Measurements from ENCODE around the gene ENAH.

ENAH gene

DNA sequence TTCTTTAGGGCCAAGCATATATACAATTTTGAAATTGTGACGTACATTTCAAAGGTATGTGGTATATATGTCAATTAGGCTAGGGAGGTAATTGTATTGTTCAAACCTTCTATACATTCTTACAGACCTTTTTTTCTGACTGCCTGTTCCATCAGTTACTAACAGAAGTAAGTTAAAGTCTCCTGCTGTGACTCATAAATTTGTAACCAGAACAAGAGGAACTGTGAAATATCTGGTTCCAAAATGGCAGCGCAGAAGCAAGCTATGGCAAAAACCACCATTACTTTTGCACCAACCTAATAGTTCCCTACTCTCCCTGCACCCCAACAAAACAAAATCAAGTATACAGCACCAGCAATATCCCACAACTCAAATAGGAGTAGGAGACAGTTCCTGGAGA lies 93.6 kb downstream of the ENAH start:
- H3F3A ChIP-seq (ENCODE audit: control insufficient read depth, insufficient read depth), result no peaks in the 10 kb centered on the region
- H3K27ac ChIP-seq (ENCODE audit: low read depth, low read length), result no peak overlapping the region
- no peak overlapping the region for H3K4me3 ChIP-seq (ENCODE audit: low read length)
- TF ChIP-seq EZH2phosphoT487 (IDR thresholded peaks at IDR 0.05; ENCODE audit: borderline replicate concordance, low read length), result no peak
- TF ChIP-seq, protein P1, sequence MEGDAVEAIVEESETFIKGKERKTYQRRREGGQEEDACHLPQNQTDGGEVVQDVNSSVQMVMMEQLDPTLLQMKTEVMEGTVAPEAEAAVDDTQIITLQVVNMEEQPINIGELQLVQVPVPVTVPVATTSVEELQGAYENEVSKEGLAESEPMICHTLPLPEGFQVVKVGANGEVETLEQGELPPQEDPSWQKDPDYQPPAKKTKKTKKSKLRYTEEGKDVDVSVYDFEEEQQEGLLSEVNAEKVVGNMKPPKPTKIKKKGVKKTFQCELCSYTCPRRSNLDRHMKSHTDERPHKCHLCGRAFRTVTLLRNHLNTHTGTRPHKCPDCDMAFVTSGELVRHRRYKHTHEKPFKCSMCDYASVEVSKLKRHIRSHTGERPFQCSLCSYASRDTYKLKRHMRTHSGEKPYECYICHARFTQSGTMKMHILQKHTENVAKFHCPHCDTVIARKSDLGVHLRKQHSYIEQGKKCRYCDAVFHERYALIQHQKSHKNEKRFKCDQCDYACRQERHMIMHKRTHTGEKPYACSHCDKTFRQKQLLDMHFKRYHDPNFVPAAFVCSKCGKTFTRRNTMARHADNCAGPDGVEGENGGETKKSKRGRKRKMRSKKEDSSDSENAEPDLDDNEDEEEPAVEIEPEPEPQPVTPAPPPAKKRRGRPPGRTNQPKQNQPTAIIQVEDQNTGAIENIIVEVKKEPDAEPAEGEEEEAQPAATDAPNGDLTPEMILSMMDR (IDR thresholded peaks at IDR 0.05; ENCODE audit: low read depth, low read length, poor library complexity, severe bottlenecking), result no peak
- no peaks in the 10 kb centered on the region for H3K9me2 ChIP-seq (replicated peaks; ENCODE audit: control insufficient read depth, low read length)
- no peaks in the 10 kb centered on the region for H3K36me3 ChIP-seq (ENCODE audit: control insufficient read depth, low read length)
- no peaks in the 10 kb centered on the region for H3K9me3 ChIP-seq (ENCODE audit: control insufficient read depth, insufficient read depth, low read length)
- H4K20me1 ChIP-seq (ENCODE audit: control insufficient read depth, insufficient read depth, low read depth, low read length), result no peaks in the 10 kb centered on the region
- H3K4me1 ChIP-seq (ENCODE audit: control insufficient read depth, low read length), result no peaks in the 10 kb centered on the region
- H3K79me2 ChIP-seq (ENCODE audit: control insufficient read depth, low read length), result no peaks in the 10 kb centered on the region
- peaks cover 8% of the 10 kb centered on the region for H3K27me3 ChIP-seq (ENCODE audit: control insufficient read depth, low read length)
- H3K4me2 ChIP-seq (ENCODE audit: low read length), result no peak overlapping the region

DNA sequence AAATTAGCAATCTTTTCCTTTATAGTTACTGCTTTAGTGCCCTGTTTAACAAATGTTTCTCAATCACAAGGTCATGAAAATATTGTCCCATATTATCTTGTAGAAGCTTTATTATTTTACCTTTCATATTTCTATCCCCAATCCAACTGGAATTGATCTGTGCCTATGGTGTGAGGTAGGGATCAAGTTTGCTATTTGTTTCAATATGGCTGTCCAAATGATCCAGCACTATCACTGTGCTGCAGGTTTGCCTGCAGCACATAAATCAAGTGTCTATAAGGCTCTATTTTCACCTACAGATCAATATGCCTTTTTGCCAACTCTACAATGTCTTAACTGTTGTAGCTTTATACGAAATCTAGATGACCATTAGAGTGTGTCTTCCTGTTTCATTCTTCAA lies 96.2 kb downstream of the ENAH start:
- TF ChIP-seq EZH2phosphoT487 (IDR thresholded peaks at IDR 0.05; ENCODE audit: borderline replicate concordance, low read length), result no peak
- TF ChIP-seq, protein P1 (IDR thresholded peaks at IDR 0.05; ENCODE audit: low read depth, low read length, poor library complexity, severe bottlenecking), result no peak
- Histone ChIP-seq H3K27me3 (ENCODE audit: control insufficient read depth, low read length) (peaks cover 8% of the 10 kb centered on the region), H3K9me3 (ENCODE audit: control insufficient read depth, insufficient read depth, low read length) (no peaks in the 10 kb centered on the region), H3K36me3 (ENCODE audit: control insufficient read depth, low read length) (no peaks in the 10 kb centered on the region), H3K4me3 (ENCODE audit: low read length) (no peak overlapping the region), H4K20me1 (ENCODE audit: control insufficient read depth, insufficient read depth, low read depth, low read length) (no peaks in the 10 kb centered on the region), H3K9me2 (replicated peaks; ENCODE audit: control insufficient read depth, low read length) (no peaks in the 10 kb centered on the region), H3F3A (ENCODE audit: control insufficient read depth, insufficient read depth) (no peaks in the 10 kb centered on the region), H3K4me1 (ENCODE audit: control insufficient read depth, low read length) (no peaks in the 10 kb centered on the region), H3K27ac (ENCODE audit: low read depth, low read length) (no peak overlapping the region), H3K79me2 (ENCODE audit: control insufficient read depth, low read length) (no peaks in the 10 kb centered on the region), H3K4me2 (ENCODE audit: low read length) (no peak overlapping the region)

DNA sequence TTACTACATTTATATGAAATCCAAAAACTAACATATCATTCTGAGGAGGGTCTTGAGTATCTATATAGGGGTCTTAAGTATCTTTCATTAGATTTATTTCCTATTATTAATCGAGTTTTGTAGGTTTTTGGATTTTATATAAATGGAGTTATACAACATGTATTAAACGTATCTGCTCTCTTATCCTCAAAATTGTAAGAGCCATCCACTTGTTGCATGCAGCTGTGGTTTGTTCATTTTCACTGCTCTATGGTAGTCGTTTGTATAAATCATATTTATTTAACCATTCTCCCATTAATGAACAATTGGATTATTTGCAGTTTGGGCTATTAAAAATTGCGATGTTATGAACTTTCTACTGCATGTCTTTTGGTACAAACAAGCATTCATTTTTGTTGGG lies 97.1 kb downstream of the ENAH start:
- no peak overlapping the region for H3K27ac ChIP-seq (ENCODE audit: low read depth, low read length)
- no peaks in the 10 kb centered on the region for H3F3A ChIP-seq (ENCODE audit: control insufficient read depth, insufficient read depth)
- no peaks in the 10 kb centered on the region for H3K9me2 ChIP-seq (replicated peaks; ENCODE audit: control insufficient read depth, low read length)
- H3K27me3 ChIP-seq (ENCODE audit: control insufficient read depth, low read length), result peaks cover 8% of the 10 kb centered on the region
- H3K79me2 ChIP-seq (ENCODE audit: control insufficient read depth, low read length), result no peaks in the 10 kb centered on the region
- no peaks in the 10 kb centered on the region for H4K20me1 ChIP-seq (ENCODE audit: control insufficient read depth, insufficient read depth, low read depth, low read length)
- H3K9me3 ChIP-seq (ENCODE audit: control insufficient read depth, insufficient read depth, low read length), result no peaks in the 10 kb centered on the region
- H3K4me1 ChIP-seq (ENCODE audit: control insufficient read depth, low read length), result no peaks in the 10 kb centered on the region
- TF ChIP-seq, protein P1 (IDR thresholded peaks at IDR 0.05; ENCODE audit: low read depth, low read length, poor library complexity, severe bottlenecking), result no peak
- H3K36me3 ChIP-seq (ENCODE audit: control insufficient read depth, low read length), result no peaks in the 10 kb centered on the region
- no peak overlapping the region for H3K4me2 ChIP-seq (ENCODE audit: low read length)
- no peak overlapping the region for H3K4me3 ChIP-seq (ENCODE audit: low read length)
